WTC11 (cell line): ENCODE data around the gene SPINT4.
"Not testable (repeated sequence)": the region's sequence is repeated elsewhere in the genome, so short reads cannot be mapped to it uniquely, and the experiment has no call there.

Experiments
- CBFB ChIP-seq: sonication (generic); formaldehyde crosslinking; IDR thresholded peaks from 2 replicates; pipeline ENCODE4 v1.8.1; 2022; ENCODE audit warnings: mild to moderate bottlenecking, low read depth, missing genetic modification reagents
- ESRRA ChIP-seq: sonication (generic); formaldehyde crosslinking; IDR thresholded peaks from 2 replicates; pipeline ENCODE4 v1.8.1; 2022; ENCODE audit warnings: mild to moderate bottlenecking, missing genetic modification reagents, borderline replicate concordance
- GRHL2 ChIP-seq: fragments of 250-450 bp; sonication (Bioruptor Pico); IDR thresholded peaks from 2 replicates; pipeline ENCODE4 v1.8.0; 2022; ENCODE audit warnings: mild to moderate bottlenecking, moderate library complexity; ENCODE audit not compliant: insufficient replicate concordance, severe bottlenecking
- JUN ChIP-seq: sonication (generic); formaldehyde crosslinking; IDR thresholded peaks from 2 replicates; pipeline ENCODE4 v1.8.0; 2023; ENCODE audit warnings: mild to moderate bottlenecking, missing genetic modification reagents
- KAT7 ChIP-seq: sonication (generic); formaldehyde crosslinking; IDR thresholded peaks from 2 replicates; pipeline ENCODE4 v1.8.1; 2023; ENCODE audit warnings: missing genetic modification reagents, mild to moderate bottlenecking, borderline replicate concordance
- MLX ChIP-seq: sonication (generic); formaldehyde crosslinking; IDR thresholded peaks from 2 replicates; pipeline ENCODE4 v1.8.1; 2023; ENCODE audit warnings: mild to moderate bottlenecking, missing genetic modification reagents, moderate library complexity
- ZBTB43 ChIP-seq: sonication (generic); formaldehyde crosslinking; IDR thresholded peaks from 2 replicates; pipeline ENCODE4 v1.8.1; 2023; ENCODE audit warnings: mild to moderate bottlenecking, missing genetic modification reagents
- ZNF317 ChIP-seq: sonication (generic); formaldehyde crosslinking; IDR thresholded peaks from 2 replicates; pipeline ENCODE4 v1.8.1; 2023; ENCODE audit warnings: low read depth, mild to moderate bottlenecking, moderate library complexity, missing genetic modification reagents, borderline replicate concordance
- TF ChIP-seq, protein P1 (sequence below): fragments of 200-600 bp; IDR thresholded peaks from 2 replicates; pipeline ENCODE4 v1.8.0; 2022; ENCODE audit warnings: antibody characterized with exemption
- TF ChIP-seq, protein P2 (sequence below): sonication (generic); formaldehyde crosslinking; conservative IDR thresholded peaks from 2 replicates; pipeline ENCODE4 v1.8.1; 2022; ENCODE audit warnings: mild to moderate bottlenecking, missing genetic modification reagents

GRCh38 chr20:45693346-45693745 lies 28.8 kb upstream of the SPINT4 start:
- TF ChIP-seq, protein P1, sequence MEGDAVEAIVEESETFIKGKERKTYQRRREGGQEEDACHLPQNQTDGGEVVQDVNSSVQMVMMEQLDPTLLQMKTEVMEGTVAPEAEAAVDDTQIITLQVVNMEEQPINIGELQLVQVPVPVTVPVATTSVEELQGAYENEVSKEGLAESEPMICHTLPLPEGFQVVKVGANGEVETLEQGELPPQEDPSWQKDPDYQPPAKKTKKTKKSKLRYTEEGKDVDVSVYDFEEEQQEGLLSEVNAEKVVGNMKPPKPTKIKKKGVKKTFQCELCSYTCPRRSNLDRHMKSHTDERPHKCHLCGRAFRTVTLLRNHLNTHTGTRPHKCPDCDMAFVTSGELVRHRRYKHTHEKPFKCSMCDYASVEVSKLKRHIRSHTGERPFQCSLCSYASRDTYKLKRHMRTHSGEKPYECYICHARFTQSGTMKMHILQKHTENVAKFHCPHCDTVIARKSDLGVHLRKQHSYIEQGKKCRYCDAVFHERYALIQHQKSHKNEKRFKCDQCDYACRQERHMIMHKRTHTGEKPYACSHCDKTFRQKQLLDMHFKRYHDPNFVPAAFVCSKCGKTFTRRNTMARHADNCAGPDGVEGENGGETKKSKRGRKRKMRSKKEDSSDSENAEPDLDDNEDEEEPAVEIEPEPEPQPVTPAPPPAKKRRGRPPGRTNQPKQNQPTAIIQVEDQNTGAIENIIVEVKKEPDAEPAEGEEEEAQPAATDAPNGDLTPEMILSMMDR, result not testable (repeated sequence)
- not testable (repeated sequence) for TF ChIP-seq KAT7 (CRISPR knock-in tag); CBFB (CRISPR knock-in tag); MLX; ZBTB43; JUN; ESRRA (CRISPR knock-in tag); ZNF317 (CRISPR knock-in tag); GRHL2 (CRISPR knock-in tag)
- TF ChIP-seq, protein P2, sequence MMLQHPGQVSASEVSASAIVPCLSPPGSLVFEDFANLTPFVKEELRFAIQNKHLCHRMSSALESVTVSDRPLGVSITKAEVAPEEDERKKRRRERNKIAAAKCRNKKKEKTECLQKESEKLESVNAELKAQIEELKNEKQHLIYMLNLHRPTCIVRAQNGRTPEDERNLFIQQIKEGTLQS (CRISPR knock-in tag), result not testable (repeated sequence)
